ENCODE data around the gene PPM1A.

Gene PPM1A

DNA sequence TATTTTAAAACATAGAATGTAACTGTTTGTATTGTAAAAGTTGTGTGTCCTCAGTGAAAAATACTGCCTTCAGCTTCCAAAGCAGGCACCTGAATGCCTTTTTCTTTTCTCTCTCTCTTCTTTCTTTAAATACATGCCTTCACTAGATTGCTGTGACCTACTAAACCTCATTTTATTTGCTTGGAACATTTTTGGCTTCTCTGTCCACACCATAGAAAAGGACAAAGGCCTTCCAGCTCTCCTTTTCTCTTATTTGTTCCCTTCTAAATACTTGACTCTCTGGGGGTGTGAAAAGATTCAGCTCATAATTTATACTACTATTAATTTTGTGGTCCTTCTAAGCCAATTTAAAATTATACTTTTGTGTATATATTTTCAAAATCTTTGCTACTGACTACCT lies 38.4 kb downstream of the PPM1A start:
- Histone ChIP-seq H3K4me3 (ENCODE audit: low read depth in 1 of 5, low read length in 5 of 5) (no peak overlapping the region), H3K9me3 (ENCODE audit: control insufficient read depth in 5 of 5, low read length in 5 of 5) (no peaks in the 10 kb centered on the region), H3K27ac (ENCODE audit: low read depth, low read length) (no peak overlapping the region), H3K27me3 (ENCODE audit: control insufficient read depth in 5 of 5, insufficient read depth in 4 of 5, low read length in 5 of 5) (no peaks in the 10 kb centered on the region), H3K9ac (ENCODE audit: low read length in 5 of 5) (no peak overlapping the region), H3K36me3 (ENCODE audit: control insufficient read depth in 5 of 5, insufficient read depth in 5 of 5, low read length in 5 of 5) (peaks cover 30 to 50% (median 37%) of the 10 kb centered on the region in 5 donors), H3K4me1 (ENCODE audit: control insufficient read depth in 5 of 5, insufficient read depth in 5 of 5, low read length in 5 of 5) (peaks cover 0 to 8% (median 0%) of the 10 kb centered on the region in 5 donors)

DNA sequence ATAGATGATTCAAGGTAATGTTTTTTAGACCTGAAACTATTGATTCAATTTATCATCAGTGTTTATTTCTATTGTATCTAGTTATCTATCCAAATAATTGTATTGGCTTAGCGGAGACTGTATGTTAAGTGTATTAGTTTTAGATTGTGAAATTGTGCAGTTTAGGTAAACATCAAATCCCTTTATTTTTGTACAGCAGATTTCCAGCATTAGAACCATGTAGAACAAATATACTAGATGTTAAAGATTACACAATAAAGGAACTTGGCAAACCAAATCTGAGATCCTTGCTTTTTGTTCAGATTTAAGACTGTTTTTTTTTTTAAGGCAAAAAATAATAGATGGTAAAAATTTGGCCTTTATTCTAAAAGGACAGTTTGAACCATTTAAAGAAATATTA lies 39.3 kb downstream of the PPM1A start:
- Histone ChIP-seq H3K27me3 (ENCODE audit: control insufficient read depth in 5 of 5, insufficient read depth in 4 of 5, low read length in 5 of 5) (no peaks in the 10 kb centered on the region), H3K4me1 (ENCODE audit: control insufficient read depth in 5 of 5, insufficient read depth in 5 of 5, low read length in 5 of 5) (peaks cover 0 to 5% (median 0%) of the 10 kb centered on the region in 5 donors), H3K27ac (ENCODE audit: low read depth, low read length) (no peak overlapping the region), H3K9me3 (ENCODE audit: control insufficient read depth in 5 of 5, low read length in 5 of 5) (no peaks in the 10 kb centered on the region), H3K4me3 (ENCODE audit: low read depth in 1 of 5, low read length in 5 of 5) (no peak overlapping the region), H3K9ac (ENCODE audit: low read length in 5 of 5) (no peak overlapping the region), H3K36me3 (ENCODE audit: control insufficient read depth in 5 of 5, insufficient read depth in 5 of 5, low read length in 5 of 5) (peaks cover 31 to 53% (median 37%) of the 10 kb centered on the region in 5 donors)

GRCh38 chr14:60294411-60295069 lies 45.5 kb downstream of the PPM1A start:
- H3K27ac ChIP-seq (ENCODE audit: low read depth, low read length), result no peak overlapping the region
- H3K4me3 ChIP-seq (ENCODE audit: low read depth in 1 of 5, low read length in 5 of 5), result no peak overlapping the region
- H3K9me3 ChIP-seq (ENCODE audit: control insufficient read depth in 5 of 5, low read length in 5 of 5), result no peaks in the 10 kb centered on the region
- H3K36me3 ChIP-seq (ENCODE audit: control insufficient read depth in 5 of 5, insufficient read depth in 5 of 5, low read length in 5 of 5), result peaks cover 22 to 45% (median 27%) of the 10 kb centered on the region in 5 donors
- no peaks in the 10 kb centered on the region for H3K27me3 ChIP-seq (ENCODE audit: control insufficient read depth in 5 of 5, insufficient read depth in 4 of 5, low read length in 5 of 5)
- H3K4me1 ChIP-seq (ENCODE audit: control insufficient read depth in 5 of 5, insufficient read depth in 5 of 5, low read length in 5 of 5), result no peaks in the 10 kb centered on the region
- H3K9ac ChIP-seq (ENCODE audit: low read length in 5 of 5), result no peak overlapping the region

DNA sequence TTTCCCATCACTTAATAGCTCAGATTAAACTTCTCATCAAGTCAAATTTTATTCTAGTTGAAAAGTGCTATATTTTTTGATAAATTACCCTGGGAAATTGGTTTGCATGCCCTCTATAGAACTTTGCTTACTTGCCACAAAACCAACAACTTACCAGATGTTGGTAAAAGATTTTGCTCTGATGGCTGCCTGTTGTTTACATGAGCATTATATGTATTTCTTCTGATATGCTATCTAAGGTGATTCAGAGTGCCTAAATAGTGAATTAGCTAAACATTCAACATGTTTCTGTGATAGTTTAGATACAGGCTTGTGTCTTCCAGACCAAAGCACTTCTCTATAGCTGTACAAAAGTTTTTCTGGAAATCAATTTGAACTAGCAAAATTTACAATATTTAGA lies 51.0 kb downstream of the PPM1A start:
- Histone ChIP-seq H3K27me3 (ENCODE audit: control insufficient read depth in 5 of 5, insufficient read depth in 4 of 5, low read length in 5 of 5) (no peaks in the 10 kb centered on the region), H3K9me3 (ENCODE audit: control insufficient read depth in 5 of 5, low read length in 5 of 5) (no peaks in the 10 kb centered on the region), H3K9ac (ENCODE audit: low read length in 5 of 5) (no peak overlapping the region), H3K27ac (ENCODE audit: low read depth, low read length) (no peak overlapping the region), H3K4me3 (ENCODE audit: low read depth in 1 of 5, low read length in 5 of 5) (no peak overlapping the region), H3K4me1 (ENCODE audit: control insufficient read depth in 5 of 5, insufficient read depth in 5 of 5, low read length in 5 of 5) (no peaks in the 10 kb centered on the region), H3K36me3 (ENCODE audit: control insufficient read depth in 5 of 5, insufficient read depth in 5 of 5, low read length in 5 of 5) (peaks cover 0 to 13% (median 5%) of the 10 kb centered on the region in 5 donors)

GRCh38 chr14:60301685-60302084 lies 52.7 kb downstream of the PPM1A start:
- no peak overlapping the region for H3K9ac ChIP-seq (ENCODE audit: low read length in 5 of 5)
- H3K27me3 ChIP-seq (ENCODE audit: control insufficient read depth in 5 of 5, insufficient read depth in 4 of 5, low read length in 5 of 5), result no peaks in the 10 kb centered on the region
- no peaks in the 10 kb centered on the region for H3K9me3 ChIP-seq (ENCODE audit: control insufficient read depth in 5 of 5, low read length in 5 of 5)
- H3K36me3 ChIP-seq (ENCODE audit: control insufficient read depth in 5 of 5, insufficient read depth in 5 of 5, low read length in 5 of 5), result peaks cover 0 to 13% (median 5%) of the 10 kb centered on the region in 5 donors
- no peak overlapping the region for H3K4me3 ChIP-seq (ENCODE audit: low read depth in 1 of 5, low read length in 5 of 5)
- no peak overlapping the region for H3K27ac ChIP-seq (ENCODE audit: low read depth, low read length)
- no peaks in the 10 kb centered on the region for H3K4me1 ChIP-seq (ENCODE audit: control insufficient read depth in 5 of 5, insufficient read depth in 5 of 5, low read length in 5 of 5)

GRCh38 chr14:60302663-60303062 lies 53.6 kb downstream of the PPM1A start:
- no peak overlapping the region for H3K27ac ChIP-seq (ENCODE audit: low read depth, low read length)
- H3K9ac ChIP-seq (ENCODE audit: low read length in 5 of 5), result no peak overlapping the region
- H3K36me3 ChIP-seq (ENCODE audit: control insufficient read depth in 5 of 5, insufficient read depth in 5 of 5, low read length in 5 of 5), result peaks cover 0 to 5% (median 0%) of the 10 kb centered on the region in 5 donors
- H3K27me3 ChIP-seq (ENCODE audit: control insufficient read depth in 5 of 5, insufficient read depth in 4 of 5, low read length in 5 of 5), result no peaks in the 10 kb centered on the region
- no peak overlapping the region for H3K4me3 ChIP-seq (ENCODE audit: low read depth in 1 of 5, low read length in 5 of 5)
- no peaks in the 10 kb centered on the region for H3K9me3 ChIP-seq (ENCODE audit: control insufficient read depth in 5 of 5, low read length in 5 of 5)
- no peaks in the 10 kb centered on the region for H3K4me1 ChIP-seq (ENCODE audit: control insufficient read depth in 5 of 5, insufficient read depth in 5 of 5, low read length in 5 of 5)

GRCh38 chr14:60303745-60304144 lies 54.7 kb downstream of the PPM1A start:
- no peak overlapping the region for H3K27ac ChIP-seq (ENCODE audit: low read depth, low read length)
- no peak overlapping the region for H3K4me3 ChIP-seq (ENCODE audit: low read depth in 1 of 5, low read length in 5 of 5)
- H3K9ac ChIP-seq (ENCODE audit: low read length in 5 of 5), result no peak overlapping the region
- H3K4me1 ChIP-seq (ENCODE audit: control insufficient read depth in 5 of 5, insufficient read depth in 5 of 5, low read length in 5 of 5), result no peaks in the 10 kb centered on the region
- peaks cover 0 to 3% (median 0%) of the 10 kb centered on the region in 5 donors for H3K36me3 ChIP-seq (ENCODE audit: control insufficient read depth in 5 of 5, insufficient read depth in 5 of 5, low read length in 5 of 5)
- no peaks in the 10 kb centered on the region for H3K27me3 ChIP-seq (ENCODE audit: control insufficient read depth in 5 of 5, insufficient read depth in 4 of 5, low read length in 5 of 5)
- H3K9me3 ChIP-seq (ENCODE audit: control insufficient read depth in 5 of 5, low read length in 5 of 5), result no peaks in the 10 kb centered on the region

DNA sequence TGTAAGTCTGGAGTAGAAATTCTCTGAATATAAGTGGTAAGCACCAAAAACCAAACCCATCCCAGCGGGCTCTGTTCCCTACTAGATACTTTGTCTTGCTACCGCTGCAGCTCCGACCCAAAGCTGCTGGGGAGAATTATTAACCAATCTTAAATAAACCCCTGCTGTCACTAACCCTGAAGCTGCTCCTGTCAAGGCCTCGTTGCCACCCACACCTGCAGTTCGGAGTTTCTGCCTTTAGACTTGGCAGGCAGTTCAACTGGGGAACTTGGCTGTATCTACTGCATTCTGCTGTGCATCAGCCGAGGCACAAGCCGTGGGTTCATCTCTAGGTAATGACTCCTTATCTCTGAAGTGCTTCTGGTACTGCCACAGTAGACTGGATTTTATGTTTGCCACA lies 55.5 kb downstream of the PPM1A start:
- Histone ChIP-seq H3K9ac (ENCODE audit: low read length in 5 of 5) (no peak overlapping the region), H3K36me3 (ENCODE audit: control insufficient read depth in 5 of 5, insufficient read depth in 5 of 5, low read length in 5 of 5) (no peaks in the 10 kb centered on the region), H3K27ac (ENCODE audit: low read depth, low read length) (no peak overlapping the region), H3K9me3 (ENCODE audit: control insufficient read depth in 5 of 5, low read length in 5 of 5) (no peaks in the 10 kb centered on the region), H3K27me3 (ENCODE audit: control insufficient read depth in 5 of 5, insufficient read depth in 4 of 5, low read length in 5 of 5) (no peaks in the 10 kb centered on the region), H3K4me3 (ENCODE audit: low read depth in 1 of 5, low read length in 5 of 5) (no peak overlapping the region), H3K4me1 (ENCODE audit: control insufficient read depth in 5 of 5, insufficient read depth in 5 of 5, low read length in 5 of 5) (no peaks in the 10 kb centered on the region)

- Histone ChIP-seq H3K4me3 (ENCODE audit: low read depth in 1 of 5, low read length in 5 of 5) (no peak overlapping the region), H3K4me1 (ENCODE audit: control insufficient read depth in 5 of 5, insufficient read depth in 5 of 5, low read length in 5 of 5) (no peaks in the 10 kb centered on the region), H3K9me3 (ENCODE audit: control insufficient read depth in 5 of 5, low read length in 5 of 5) (no peaks in the 10 kb centered on the region), H3K9ac (ENCODE audit: low read length in 5 of 5) (no peak overlapping the region), H3K27ac (ENCODE audit: low read depth, low read length) (no peak overlapping the region), H3K36me3 (ENCODE audit: control insufficient read depth in 5 of 5, insufficient read depth in 5 of 5, low read length in 5 of 5) (no peaks in the 10 kb centered on the region), H3K27me3 (ENCODE audit: control insufficient read depth in 5 of 5, insufficient read depth in 4 of 5, low read length in 5 of 5) (peaks cover 0 to 7% (median 0%) of the 10 kb centered on the region in 5 donors)
These were observed 61.0 kb downstream of the PPM1A start for GRCh38 chr14:60309867-60310552.

- no peak overlapping the region for H3K27ac ChIP-seq (ENCODE audit: low read depth, low read length)
- no peaks in the 10 kb centered on the region for H3K9me3 ChIP-seq (ENCODE audit: control insufficient read depth in 5 of 5, low read length in 5 of 5)
- H3K27me3 ChIP-seq (ENCODE audit: control insufficient read depth in 5 of 5, insufficient read depth in 4 of 5, low read length in 5 of 5), result peaks cover 0 to 14% (median 3%) of the 10 kb centered on the region in 5 donors
- H3K9ac ChIP-seq (ENCODE audit: low read length in 5 of 5), result no peak overlapping the region
- H3K4me3 ChIP-seq (ENCODE audit: low read depth in 1 of 5, low read length in 5 of 5), result no peak overlapping the region
- H3K4me1 ChIP-seq (ENCODE audit: control insufficient read depth in 5 of 5, insufficient read depth in 5 of 5, low read length in 5 of 5), result no peaks in the 10 kb centered on the region
- no peaks in the 10 kb centered on the region for H3K36me3 ChIP-seq (ENCODE audit: control insufficient read depth in 5 of 5, insufficient read depth in 5 of 5, low read length in 5 of 5)
These were observed 62.4 kb downstream of the PPM1A start for GRCh38 chr14:60311417-60311816.
